SK-N-SH treated with all-trans-retinoic acid at 6 μM for 48 hours (cell line): ENCODE measurements around the gene C1orf232.

ENCODE experiments used
- CREB5 ChIP-seq: fragments of 250-450 bp; sonication (Bioruptor Pico); IDR thresholded peaks from 2 replicates; pipeline ENCODE4 v1.5.1; 2020; ENCODE audit warnings: low read depth, mild to moderate bottlenecking, moderate library complexity
- CSDC2 ChIP-seq: fragments of 250-450 bp; sonication (Bioruptor Pico); IDR thresholded peaks from 2 replicates; pipeline ENCODE4 v1.5.0; 2020; ENCODE audit warnings: mild to moderate bottlenecking, moderate library complexity
- RARB ChIP-seq: fragments of 250-450 bp; sonication (Bioruptor Pico); IDR thresholded peaks from 2 replicates; pipeline ENCODE4 v1.8.0; 2021; ENCODE audit warnings: mild to moderate bottlenecking, moderate library complexity
- ZNF70 ChIP-seq: fragments of 450-650 bp; formaldehyde crosslinking; IDR thresholded peaks from 2 replicates; pipeline ENCODE4 v1.5.0; 2020; ENCODE audit warnings: mild to moderate bottlenecking, moderate library complexity
- TF ChIP-seq, protein P1 (sequence below): fragments of 250-450 bp; sonication (Bioruptor Pico); IDR thresholded peaks from 2 replicates; pipeline ENCODE4 v1.5.1; 2021; ENCODE audit warnings: mild to moderate bottlenecking, moderate library complexity
- TF ChIP-seq, protein P2 (sequence below): fragments of 250-450 bp; sonication (Bioruptor Pico); IDR thresholded peaks from 2 replicates; pipeline ENCODE4 v1.8.0; 2020; ENCODE audit warnings: mild to moderate bottlenecking, moderate library complexity, borderline replicate concordance

DNA sequence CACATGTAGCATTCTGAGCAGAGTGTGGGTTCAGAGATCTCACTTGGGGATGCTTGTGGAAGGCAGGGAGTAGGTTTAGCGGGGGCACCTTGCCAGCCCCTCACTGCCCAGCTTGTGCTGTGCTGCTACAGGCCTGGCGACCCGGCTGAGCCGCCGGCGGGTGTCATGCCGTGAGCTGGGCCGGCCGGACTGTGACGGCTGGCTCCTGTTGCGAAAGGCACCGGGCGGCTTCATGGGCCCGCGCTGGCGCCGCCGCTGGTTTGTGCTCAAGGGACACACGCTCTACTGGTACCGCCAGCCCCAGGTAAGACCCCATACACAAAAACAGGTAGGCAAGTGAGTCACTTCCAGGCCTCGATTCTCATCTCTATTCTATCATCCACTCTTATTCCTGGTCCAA is 16.1 kb upstream of the C1orf232 start:
- no peak for TF ChIP-seq RARB (CRISPR knock-in tag)
- TF ChIP-seq, protein P1, sequence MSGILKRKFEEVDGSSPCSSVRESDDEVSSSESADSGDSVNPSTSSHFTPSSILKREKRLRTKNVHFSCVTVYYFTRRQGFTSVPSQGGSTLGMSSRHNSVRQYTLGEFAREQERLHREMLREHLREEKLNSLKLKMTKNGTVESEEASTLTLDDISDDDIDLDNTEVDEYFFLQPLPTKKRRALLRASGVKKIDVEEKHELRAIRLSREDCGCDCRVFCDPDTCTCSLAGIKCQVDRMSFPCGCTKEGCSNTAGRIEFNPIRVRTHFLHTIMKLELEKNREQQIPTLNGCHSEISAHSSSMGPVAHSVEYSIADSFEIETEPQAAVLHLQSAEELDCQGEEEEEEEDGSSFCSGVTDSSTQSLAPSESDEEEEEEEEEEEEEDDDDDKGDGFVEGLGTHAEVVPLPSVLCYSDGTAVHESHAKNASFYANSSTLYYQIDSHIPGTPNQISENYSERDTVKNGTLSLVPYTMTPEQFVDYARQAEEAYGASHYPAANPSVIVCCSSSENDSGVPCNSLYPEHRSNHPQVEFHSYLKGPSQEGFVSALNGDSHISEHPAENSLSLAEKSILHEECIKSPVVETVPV (CRISPR knock-in tag) = no peak
- no peak for TF ChIP-seq CSDC2 (CRISPR knock-in tag)
- TF ChIP-seq, protein P2, sequence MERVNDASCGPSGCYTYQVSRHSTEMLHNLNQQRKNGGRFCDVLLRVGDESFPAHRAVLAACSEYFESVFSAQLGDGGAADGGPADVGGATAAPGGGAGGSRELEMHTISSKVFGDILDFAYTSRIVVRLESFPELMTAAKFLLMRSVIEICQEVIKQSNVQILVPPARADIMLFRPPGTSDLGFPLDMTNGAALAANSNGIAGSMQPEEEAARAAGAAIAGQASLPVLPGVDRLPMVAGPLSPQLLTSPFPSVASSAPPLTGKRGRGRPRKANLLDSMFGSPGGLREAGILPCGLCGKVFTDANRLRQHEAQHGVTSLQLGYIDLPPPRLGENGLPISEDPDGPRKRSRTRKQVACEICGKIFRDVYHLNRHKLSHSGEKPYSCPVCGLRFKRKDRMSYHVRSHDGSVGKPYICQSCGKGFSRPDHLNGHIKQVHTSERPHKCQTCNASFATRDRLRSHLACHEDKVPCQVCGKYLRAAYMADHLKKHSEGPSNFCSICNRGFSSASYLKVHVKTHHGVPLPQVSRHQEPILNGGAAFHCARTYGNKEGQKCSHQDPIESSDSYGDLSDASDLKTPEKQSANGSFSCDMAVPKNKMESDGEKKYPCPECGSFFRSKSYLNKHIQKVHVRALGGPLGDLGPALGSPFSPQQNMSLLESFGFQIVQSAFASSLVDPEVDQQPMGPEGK (CRISPR knock-in tag) = no peak
- no peak for TF ChIP-seq ZNF70 (CRISPR knock-in tag)
- TF ChIP-seq CREB5 = no peak
